Suprapubic skin (tissue), 3 donors: Measurements from ENCODE around the gene ISG20L2.

ENCODE experiments used
- POLR2A ChIP-seq, 2 donors: fragments of 450-650 bp; IDR thresholded peaks; one replicate each; pipeline ENCODE4 v1.6.1; 2017; ENCODE audit warnings: antibody characterized with exemption in 2 of 2, mild to moderate bottlenecking in 2 of 2, moderate library complexity in 2 of 2
- TF ChIP-seq, protein P1 (sequence below), 2 donors: fragments of 200-600 bp in 1 of 2; fragments of 450-650 bp in 1 of 2; sonication (generic) in 1 of 2; IDR thresholded peaks; one replicate each; pipeline ENCODE4 v1.5.1; 2016 to 2019; ENCODE audit warnings: antibody characterized with exemption in 2 of 2, mild to moderate bottlenecking in 1 of 2, moderate library complexity in 1 of 2

DNA sequence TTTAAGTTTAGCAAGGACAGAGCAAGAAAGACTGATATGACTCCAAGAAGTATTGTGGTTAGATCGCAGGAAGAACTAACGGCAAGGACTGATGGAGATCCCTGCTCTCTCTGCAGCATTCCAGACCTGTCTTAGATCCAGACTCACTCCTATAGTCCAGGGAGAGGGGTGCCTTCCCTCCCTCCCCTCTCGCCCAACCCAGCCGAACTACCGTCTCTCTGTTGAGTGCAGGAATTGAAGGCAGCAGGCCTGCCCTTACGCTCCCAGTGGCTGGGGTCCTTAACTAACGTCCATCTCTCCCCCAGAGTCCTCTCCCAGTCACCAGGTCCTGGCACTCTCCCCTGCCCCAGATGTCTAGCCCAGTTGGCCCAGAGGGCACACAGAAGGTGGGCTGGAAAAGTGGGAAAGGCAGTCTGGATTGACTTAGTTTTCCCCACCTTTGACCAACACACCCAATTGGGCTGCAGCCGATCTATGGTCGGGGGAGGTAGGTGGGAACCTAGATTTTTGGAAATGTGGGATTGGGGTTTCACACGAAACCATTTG is 24.3 kb downstream of the ISG20L2 start:
- TF ChIP-seq, protein P1, sequence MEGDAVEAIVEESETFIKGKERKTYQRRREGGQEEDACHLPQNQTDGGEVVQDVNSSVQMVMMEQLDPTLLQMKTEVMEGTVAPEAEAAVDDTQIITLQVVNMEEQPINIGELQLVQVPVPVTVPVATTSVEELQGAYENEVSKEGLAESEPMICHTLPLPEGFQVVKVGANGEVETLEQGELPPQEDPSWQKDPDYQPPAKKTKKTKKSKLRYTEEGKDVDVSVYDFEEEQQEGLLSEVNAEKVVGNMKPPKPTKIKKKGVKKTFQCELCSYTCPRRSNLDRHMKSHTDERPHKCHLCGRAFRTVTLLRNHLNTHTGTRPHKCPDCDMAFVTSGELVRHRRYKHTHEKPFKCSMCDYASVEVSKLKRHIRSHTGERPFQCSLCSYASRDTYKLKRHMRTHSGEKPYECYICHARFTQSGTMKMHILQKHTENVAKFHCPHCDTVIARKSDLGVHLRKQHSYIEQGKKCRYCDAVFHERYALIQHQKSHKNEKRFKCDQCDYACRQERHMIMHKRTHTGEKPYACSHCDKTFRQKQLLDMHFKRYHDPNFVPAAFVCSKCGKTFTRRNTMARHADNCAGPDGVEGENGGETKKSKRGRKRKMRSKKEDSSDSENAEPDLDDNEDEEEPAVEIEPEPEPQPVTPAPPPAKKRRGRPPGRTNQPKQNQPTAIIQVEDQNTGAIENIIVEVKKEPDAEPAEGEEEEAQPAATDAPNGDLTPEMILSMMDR (IDR thresholded peaks at IDR 0.05): no peak
- no peak for TF ChIP-seq POLR2A (IDR thresholded peaks at IDR 0.05)
